OCI-LY1 (cell line): Measurements from ENCODE around the gene ZFYVE27.

Experiments used
- H2AFZ ChIP-seq: fragments of 200-600 bp; sonication (generic), shearing (Covaris generic); 2 replicates; pipeline ENCODE4 v1.6.0; 2014; ENCODE audit warnings: antibody characterized with exemption, mild to moderate bottlenecking, low read length
- H3F3A ChIP-seq: fragments of 200-600 bp; sonication (generic), shearing (Covaris generic); 2 replicates; pipeline ENCODE4 v1.6.0; 2014; ENCODE audit warnings: mild to moderate bottlenecking, antibody characterized with exemption, low read length, moderate library complexity; ENCODE audit not compliant: insufficient read depth
- H3K27ac ChIP-seq: fragments of 200-600 bp; sonication (generic); 2 replicates; pipeline ENCODE4 v1.5.1; 2014; ENCODE audit warnings: low read length, mixed run types, mild to moderate bottlenecking, low read depth; ENCODE audit not compliant: poor library complexity, severe bottlenecking
- H3K27me3 ChIP-seq: fragments of 200-600 bp; sonication (generic); 2 replicates; pipeline ENCODE4 v1.6.0; 2014; ENCODE audit warnings: antibody characterized with exemption, mild to moderate bottlenecking, low read length, moderate library complexity; ENCODE audit not compliant: insufficient read depth
- H3K36me3 ChIP-seq: fragments of 200-600 bp; sonication (generic); 2 replicates; pipeline ENCODE4 v1.6.1; 2014; ENCODE audit warnings: mild to moderate bottlenecking, antibody characterized with exemption, low read length, moderate library complexity, mixed read lengths; ENCODE audit not compliant: insufficient read depth
- H3K4me1 ChIP-seq: fragments of 200-600 bp; sonication (generic); 2 replicates; pipeline ENCODE4 v1.5.1; 2014; ENCODE audit warnings: mild to moderate bottlenecking, low read length, moderate library complexity; ENCODE audit not compliant: insufficient read depth, severe bottlenecking
- H3K4me2 ChIP-seq: fragments of 200-600 bp; sonication (generic), shearing (Covaris generic); 2 replicates; pipeline ENCODE4 v1.6.1; 2014; ENCODE audit warnings: low read length
- H3K4me3 ChIP-seq: fragments of 200-600 bp; sonication (generic); 2 replicates; pipeline ENCODE4 v1.5.1; 2014; ENCODE audit warnings: low read length, low read depth, mild to moderate bottlenecking, mixed read lengths; ENCODE audit not compliant: poor library complexity, severe bottlenecking
- H3K79me2 ChIP-seq: fragments of 200-600 bp; shearing (Covaris generic); 2 replicates; pipeline ENCODE4 v1.6.1; 2016; ENCODE audit warnings: mixed run types, low read length, mixed read lengths; ENCODE audit not compliant: insufficient read depth
- H3K9ac ChIP-seq: fragments of 200-600 bp; sonication (generic), shearing (Covaris generic); 2 replicates; pipeline ENCODE4 v1.6.1; 2014; ENCODE audit warnings: mild to moderate bottlenecking, low read length, mixed read lengths
- H3K9me2 ChIP-seq: fragments of 200-600 bp; sonication (generic), shearing (Covaris generic); 2 replicates; pipeline ENCODE4 v1.6.1; 2014; ENCODE audit warnings: low read depth, mild to moderate bottlenecking, low read length, mixed read lengths
- H3K9me3 ChIP-seq: fragments of 200-600 bp; shearing (Covaris generic); 2 replicates; pipeline ENCODE4 v1.6.1; 2014; ENCODE audit warnings: low read length, mixed read lengths
- H4K20me1 ChIP-seq: fragments of 200-600 bp; sonication (generic), shearing (Covaris generic); 2 replicates; pipeline ENCODE4 v1.6.0; 2016; ENCODE audit warnings: mild to moderate bottlenecking, low read length; ENCODE audit not compliant: insufficient read depth
- CTCF ChIP-seq: fragments of 200-600 bp; sonication (generic), shearing (Covaris generic); IDR thresholded peaks from 2 replicates; pipeline ENCODE4 v1.5.1; 2017; ENCODE audit warnings: mild to moderate bottlenecking, antibody characterized with exemption, low read length, moderate library complexity, mixed read lengths
- EZH2 ChIP-seq: fragments of 200-600 bp; sonication (generic), shearing (Covaris generic); IDR thresholded peaks from 2 replicates; pipeline ENCODE4 v1.8.0; 2017; ENCODE audit warnings: borderline replicate concordance, mixed run types, mild to moderate bottlenecking, antibody characterized with exemption, low read length, moderate library complexity, mixed read lengths

Gene ZFYVE27

DNA sequence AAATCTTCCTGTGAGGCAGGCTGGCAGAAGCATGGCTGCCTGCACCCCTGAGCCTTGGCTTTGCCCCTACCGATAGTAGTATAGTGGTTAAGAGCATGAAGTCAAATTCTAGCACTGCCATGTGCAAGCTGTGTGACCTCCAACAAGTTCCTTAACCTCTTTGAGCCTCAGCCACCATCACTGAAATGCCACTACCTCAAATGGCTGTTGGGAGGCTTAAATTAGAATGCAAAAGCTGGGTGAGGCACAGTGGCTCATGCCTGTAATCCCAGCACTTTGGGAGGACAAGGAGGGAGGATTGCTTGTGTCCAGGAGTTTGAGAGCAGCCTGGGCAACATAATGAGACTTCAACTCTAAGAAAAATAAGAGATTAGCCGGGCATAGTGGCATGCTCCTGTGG, 26.5 kb downstream of the ZFYVE27 start:
- Histone ChIP-seq H3K9ac (no peak overlapping the region), H3K79me2 (no peaks in the 10 kb centered on the region), H4K20me1 (no peaks in the 10 kb centered on the region), H3K9me3 (no peaks in the 10 kb centered on the region), H3K9me2 (no peaks in the 10 kb centered on the region), H3K27me3 (no peaks in the 10 kb centered on the region), H2AFZ (no peak overlapping the region), H3K4me2 (no peak overlapping the region), H3K4me3 (no peak overlapping the region), H3K36me3 (peaks cover 10% of the 10 kb centered on the region), H3F3A (no peaks in the 10 kb centered on the region), H3K27ac (no peak overlapping the region), H3K4me1 (no peaks in the 10 kb centered on the region)
- TF ChIP-seq CTCF (no peak), EZH2 (no peak)

DNA sequence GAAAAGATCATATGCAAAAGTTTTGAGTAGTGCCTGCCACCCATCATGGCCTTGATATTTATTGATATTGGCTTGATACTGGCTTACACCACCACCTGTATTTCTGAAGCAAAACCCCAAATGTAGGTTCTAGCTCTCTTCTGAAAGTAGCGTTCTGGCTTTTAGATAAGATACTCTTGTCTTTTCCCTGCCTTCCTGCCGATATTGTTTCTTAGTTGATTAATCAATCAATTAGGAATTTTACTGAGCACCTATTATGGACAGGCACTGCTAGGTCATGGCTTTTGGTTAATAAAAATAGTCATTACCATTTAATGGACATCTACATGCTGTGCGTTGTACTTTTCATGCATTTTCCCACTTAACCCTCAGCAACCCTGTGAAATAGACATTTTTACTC, 27.0 kb downstream of the ZFYVE27 start:
- H3K27ac ChIP-seq: no peak overlapping the region
- H3K4me2 ChIP-seq: no peak overlapping the region
- no peak overlapping the region for H2AFZ ChIP-seq
- no peaks in the 10 kb centered on the region for H3K9me2 ChIP-seq
- TF ChIP-seq EZH2: no peak
- TF ChIP-seq CTCF: no peak
- H3K9ac ChIP-seq: no peak overlapping the region
- no peaks in the 10 kb centered on the region for H3K4me1 ChIP-seq
- H3K4me3 ChIP-seq: no peak overlapping the region
- no peaks in the 10 kb centered on the region for H3K9me3 ChIP-seq
- H3K79me2 ChIP-seq: no peaks in the 10 kb centered on the region
- peaks cover 10% of the 10 kb centered on the region for H3K36me3 ChIP-seq
- H3K27me3 ChIP-seq: no peaks in the 10 kb centered on the region
- H3F3A ChIP-seq: no peaks in the 10 kb centered on the region
- no peaks in the 10 kb centered on the region for H4K20me1 ChIP-seq

- no peaks in the 10 kb centered on the region for H3K27me3 ChIP-seq
- H4K20me1 ChIP-seq: no peaks in the 10 kb centered on the region
- peaks cover 7% of the 10 kb centered on the region for H3K36me3 ChIP-seq
- no peak overlapping the region for H2AFZ ChIP-seq
- no peaks in the 10 kb centered on the region for H3K79me2 ChIP-seq
- no peak overlapping the region for H3K4me2 ChIP-seq
- H3K27ac ChIP-seq: no peak overlapping the region
- no peaks in the 10 kb centered on the region for H3K9me3 ChIP-seq
- H3F3A ChIP-seq: no peaks in the 10 kb centered on the region
- H3K9me2 ChIP-seq: no peaks in the 10 kb centered on the region
- H3K9ac ChIP-seq: no peak overlapping the region
- H3K4me3 ChIP-seq: no peak overlapping the region
- no peaks in the 10 kb centered on the region for H3K4me1 ChIP-seq
- no peak for TF ChIP-seq CTCF
- TF ChIP-seq EZH2: no peak
Observed at GRCh38 chr10:97764519-97764931, 27.6 kb downstream of the ZFYVE27 start.
